ENCODE data around the gene TCHHL1.

The TCHHL1 gene

DNA sequence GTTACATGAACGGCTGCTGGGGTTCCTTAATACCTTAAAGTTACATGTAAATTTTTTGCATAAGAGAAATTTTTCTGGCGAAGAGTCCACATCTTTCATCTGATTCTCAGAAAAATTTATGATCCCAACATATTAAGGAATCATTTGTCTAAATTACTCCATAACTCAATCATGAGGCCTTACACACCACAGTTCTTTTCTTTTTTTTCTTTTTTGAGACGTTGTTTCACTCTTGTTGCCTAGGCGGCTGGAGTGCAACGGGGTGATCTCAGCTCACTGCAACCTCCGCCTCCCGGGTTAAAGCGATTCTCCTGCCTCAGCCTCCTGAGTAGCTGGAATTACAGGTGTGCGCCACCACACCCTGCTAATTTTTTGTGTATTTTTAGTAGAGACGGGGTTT is 50.0 kb downstream of the TCHHL1 start:
- no peak for DNase-seq (ENCODE audit: low read depth)

DNA sequence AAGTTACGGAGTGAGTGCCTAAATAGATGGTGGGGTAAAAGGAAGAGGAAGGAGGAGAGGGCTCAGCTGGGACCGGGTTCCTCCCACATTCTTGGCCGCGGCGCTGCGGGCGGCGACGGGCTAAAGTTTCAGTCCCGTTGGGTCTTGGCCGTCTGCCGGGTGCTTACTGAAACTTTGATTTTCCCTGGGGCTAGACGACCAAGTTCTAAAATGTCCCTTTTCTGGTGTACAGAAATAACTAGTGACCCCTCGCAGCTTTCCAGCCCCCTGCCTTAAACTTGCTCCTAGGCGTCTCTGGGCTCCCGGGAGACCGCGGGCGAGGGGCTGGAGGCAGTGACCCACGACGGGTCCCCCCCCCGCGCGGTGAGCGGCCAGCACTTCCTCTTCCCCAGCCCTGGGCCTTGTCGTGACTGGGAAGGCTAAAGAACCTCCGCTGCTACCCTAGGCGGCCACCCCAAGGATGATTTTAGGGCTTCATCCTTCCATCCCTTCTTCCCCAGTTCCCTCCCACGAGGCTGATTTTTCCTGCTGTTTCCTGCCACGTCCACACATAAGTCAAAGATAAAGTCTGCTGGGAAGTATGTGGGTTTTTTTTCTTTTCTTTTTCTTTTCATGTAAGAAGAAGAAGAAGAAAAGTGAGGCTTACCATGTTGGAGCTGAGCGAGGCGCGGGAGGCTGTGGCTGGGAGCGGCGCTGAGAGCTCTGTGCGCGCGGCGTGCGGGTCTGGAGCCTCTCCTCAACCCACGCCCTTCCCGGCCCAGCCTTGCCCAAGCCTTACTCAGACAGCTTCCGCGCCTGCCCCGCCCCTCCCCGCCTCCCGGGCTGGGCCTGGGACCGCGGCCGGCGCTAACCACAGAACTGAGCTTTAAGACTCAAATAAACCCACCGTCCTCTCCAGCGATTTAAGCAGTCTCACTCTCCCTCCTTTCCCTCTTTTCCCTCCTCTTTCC is 52.3 kb downstream of the TCHHL1 start, which contains the start of gene S100A11:
TSS of gene S100A11 (minus strand) at position 738 of the 950 bp plus-strand sequence. CDS start at position 649, 89 bp downstream.
- peak; percentile 87 for DNase-seq (ENCODE audit: low read depth)

DNA sequence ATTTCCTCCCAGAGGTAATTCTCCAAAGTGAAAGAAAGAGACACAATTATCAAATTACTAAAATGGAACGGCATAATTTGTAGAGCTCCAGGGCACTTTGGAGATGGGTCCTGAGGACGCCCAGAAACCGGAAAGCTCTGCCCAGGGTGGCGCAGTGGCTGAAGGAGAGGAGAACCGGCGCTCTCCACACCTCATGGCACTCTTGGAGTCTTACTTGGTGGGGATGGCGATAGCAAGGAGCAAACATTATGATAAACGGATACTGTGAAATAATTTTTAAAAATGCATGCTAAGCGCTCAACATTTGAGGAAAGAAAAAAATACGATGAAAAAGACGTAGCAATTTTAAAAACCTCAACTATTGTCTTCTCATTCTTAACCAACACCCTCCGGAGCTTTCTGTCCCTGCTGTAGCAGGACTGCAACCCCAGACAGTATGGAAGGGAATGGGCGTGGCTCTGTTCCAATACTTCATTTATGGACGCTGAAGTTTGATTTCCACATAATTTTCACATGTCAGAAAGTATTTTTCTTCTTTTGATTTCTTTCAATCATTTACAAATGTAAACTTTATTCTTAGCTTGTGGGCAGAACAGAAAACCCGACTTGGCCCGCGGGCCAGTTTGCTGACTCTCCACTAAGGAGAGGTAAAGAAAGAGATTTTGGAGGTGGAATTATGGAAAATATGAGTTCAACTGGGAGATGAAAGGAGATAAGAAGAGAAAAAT is 53.2 kb downstream of the TCHHL1 start:
- no peak for DNase-seq (ENCODE audit: low read depth)

DNA sequence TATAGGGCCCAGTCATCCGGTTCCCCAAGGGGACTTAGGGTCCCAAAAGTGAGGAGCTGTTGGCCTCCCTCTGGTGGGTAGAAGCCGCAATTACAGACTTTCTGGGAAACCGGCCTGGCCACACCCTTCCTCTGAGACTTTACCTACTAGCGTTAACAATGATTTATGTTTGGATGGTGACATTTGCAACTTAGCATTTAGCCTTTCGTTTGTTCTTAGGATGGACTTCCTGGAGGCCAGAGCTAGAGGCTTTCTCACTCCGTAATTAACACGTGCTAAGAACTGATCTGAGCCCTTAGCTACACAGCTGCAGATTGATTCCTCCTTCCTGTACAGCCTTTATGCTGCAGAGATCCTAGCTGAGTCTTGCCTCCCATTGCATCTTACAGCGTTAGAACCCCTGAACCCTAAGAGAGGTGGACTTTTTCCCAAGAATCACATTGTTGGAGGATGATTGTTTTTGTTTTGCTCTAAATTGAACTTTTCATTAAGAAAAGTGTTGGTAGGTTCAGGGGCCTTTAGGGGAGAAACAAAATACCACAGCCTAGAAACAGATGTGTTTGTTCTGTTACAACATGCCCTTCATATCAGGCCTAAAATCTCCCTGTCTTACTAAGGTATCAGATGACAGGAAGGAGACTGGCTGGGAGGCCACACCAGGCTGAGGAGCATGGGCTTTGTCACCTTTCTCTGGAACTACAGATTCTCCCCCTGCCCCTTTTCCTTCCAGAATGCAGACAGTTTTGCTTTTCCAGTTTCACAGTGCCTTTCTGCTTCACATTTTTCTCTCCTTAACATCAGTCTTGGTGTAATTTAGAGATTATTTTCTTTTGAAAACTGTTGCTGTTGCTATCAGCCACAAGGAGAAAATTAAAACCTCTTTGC is 54.0 kb downstream of the TCHHL1 start:
- peak; percentile 75 for DNase-seq (ENCODE audit: low read depth)

GRCh38 chr1:152034324-152034653 is 54.6 kb downstream of the TCHHL1 start:
- DNase-seq (ENCODE audit: low read depth): no peak
